ENCODE data around the gene VMAC. TPM values are rescaled to one million over a fixed set of nuclear protein-coding genes. Genes with fewer than 3 reads are reported as not detected.
A peak's percentile ranks its signal among the peaks of the same experiment; 100 is the strongest.

Gene VMAC
- polyA plus RNA-seq, 4 donors = 1.1 to 8.8 (median 2.7) TPM

GRCh38 chr19:5916181-5916708 lies 11.6 kb downstream of the VMAC start:
- FAIRE-seq (no peak), DNase-seq (no peak)
- H3K9me3 ChIP-seq (ENCODE audit: control insufficient read depth in 2 of 2, insufficient read depth in 1 of 2, low read depth in 1 of 2, low read length in 1 of 2) = no peaks in the 10 kb centered on the region
- no peaks in the 10 kb centered on the region for H3K27me3 ChIP-seq (ENCODE audit: control insufficient read depth in 3 of 3, insufficient read depth in 3 of 3, low read length in 3 of 3)
- H3K4me3 ChIP-seq (ENCODE audit: low read depth in 1 of 3, low read length in 3 of 3) = no peak overlapping the region
- peaks cover 11 to 73% (median 30%) of the 10 kb centered on the region in 3 donors for H3K36me3 ChIP-seq (ENCODE audit: control insufficient read depth in 3 of 3, insufficient read depth in 2 of 3, low read depth in 1 of 3, low read length in 3 of 3)
- WGBS, 3 donors = 73 to 78% (median 73%) methylated on average over 14 of the region's 14 CpGs
- no peak overlapping the region for H3K27ac ChIP-seq (ENCODE audit: low read depth in 1 of 3, low read length in 2 of 3)
- peaks cover 0 to 19% (median 0%) of the 10 kb centered on the region in 3 donors for H3K4me1 ChIP-seq (ENCODE audit: control insufficient read depth in 3 of 3, insufficient read depth in 2 of 3, low read depth in 1 of 3, low read length in 2 of 3)

- Histone ChIP-seq H3K4me3 (ENCODE audit: low read depth in 1 of 3, low read length in 3 of 3) (no peak overlapping the region), H3K9me3 (ENCODE audit: control insufficient read depth in 2 of 2, insufficient read depth in 1 of 2, low read depth in 1 of 2, low read length in 1 of 2) (no peaks in the 10 kb centered on the region), H3K27me3 (ENCODE audit: control insufficient read depth in 3 of 3, insufficient read depth in 3 of 3, low read length in 3 of 3) (no peaks in the 10 kb centered on the region), H3K27ac (ENCODE audit: low read depth in 1 of 3, low read length in 2 of 3) (no peak overlapping the region), H3K36me3 (ENCODE audit: control insufficient read depth in 3 of 3, insufficient read depth in 2 of 3, low read depth in 1 of 3, low read length in 3 of 3) (peaks cover 11 to 85% (median 30%) of the 10 kb centered on the region in 3 donors), H3K4me1 (ENCODE audit: control insufficient read depth in 3 of 3, insufficient read depth in 2 of 3, low read depth in 1 of 3, low read length in 2 of 3) (peaks cover 0 to 19% (median 0%) of the 10 kb centered on the region in 3 donors)
- DNase-seq (no peak), FAIRE-seq (no peak)
- WGBS, 3 donors = 91 to 93% (median 93%) methylated on average over 34 to 36 of the region's 36 CpGs
These were observed 12.9 kb downstream of the VMAC start for GRCh38 chr19:5917431-5918107.

- Histone ChIP-seq H3K4me1 (ENCODE audit: control insufficient read depth in 3 of 3, insufficient read depth in 2 of 3, low read depth in 1 of 3, low read length in 2 of 3) (peaks cover 0 to 19% (median 0%) of the 10 kb centered on the region in 3 donors), H3K36me3 (ENCODE audit: control insufficient read depth in 3 of 3, insufficient read depth in 2 of 3, low read depth in 1 of 3, low read length in 3 of 3) (peaks cover 18 to 89% (median 30%) of the 10 kb centered on the region in 3 donors), H3K27ac (ENCODE audit: low read depth in 1 of 3, low read length in 2 of 3) (no peak overlapping the region), H3K9me3 (ENCODE audit: control insufficient read depth in 2 of 2, insufficient read depth in 1 of 2, low read depth in 1 of 2, low read length in 1 of 2) (no peaks in the 10 kb centered on the region), H3K27me3 (ENCODE audit: control insufficient read depth in 3 of 3, insufficient read depth in 3 of 3, low read length in 3 of 3) (no peaks in the 10 kb centered on the region), H3K4me3 (ENCODE audit: low read depth in 1 of 3, low read length in 3 of 3) (no peak overlapping the region)
- FAIRE-seq (no peak), DNase-seq (no peak)
- 95 to 97% (median 97%) methylated on average over 20 of the region's 20 CpGs for WGBS, 3 donors
These were observed 13.9 kb downstream of the VMAC start for GRCh38 chr19:5918463-5919079.

- no peak overlapping the region for H3K27ac ChIP-seq (ENCODE audit: low read depth in 1 of 3, low read length in 2 of 3)
- no peak overlapping the region for H3K4me3 ChIP-seq (ENCODE audit: low read depth in 1 of 3, low read length in 3 of 3)
- no peak for DNase-seq
- no peaks in the 10 kb centered on the region for H3K4me1 ChIP-seq (ENCODE audit: control insufficient read depth in 3 of 3, insufficient read depth in 2 of 3, low read depth in 1 of 3, low read length in 2 of 3)
- H3K36me3 ChIP-seq (ENCODE audit: control insufficient read depth in 3 of 3, insufficient read depth in 2 of 3, low read depth in 1 of 3, low read length in 3 of 3) = peaks cover 24 to 96% (median 28%) of the 10 kb centered on the region in 3 donors
- no peaks in the 10 kb centered on the region for H3K9me3 ChIP-seq (ENCODE audit: control insufficient read depth in 2 of 2, insufficient read depth in 1 of 2, low read depth in 1 of 2, low read length in 1 of 2)
- 85 to 96% (median 91%) methylated on average over 21 of the region's 21 CpGs for WGBS, 3 donors
- FAIRE-seq = no peak
- no peaks in the 10 kb centered on the region for H3K27me3 ChIP-seq (ENCODE audit: control insufficient read depth in 3 of 3, insufficient read depth in 3 of 3, low read length in 3 of 3)
These were observed 17.0 kb downstream of the VMAC start for GRCh38 chr19:5921516-5922160.

GRCh38 chr19:5922161-5922545 lies 17.5 kb downstream of the VMAC start:
- H3K36me3 ChIP-seq (ENCODE audit: control insufficient read depth in 3 of 3, insufficient read depth in 2 of 3, low read depth in 1 of 3, low read length in 3 of 3) = peaks cover 24 to 96% (median 25%) of the 10 kb centered on the region in 3 donors
- H3K4me1 ChIP-seq (ENCODE audit: control insufficient read depth in 3 of 3, insufficient read depth in 2 of 3, low read depth in 1 of 3, low read length in 2 of 3) = no peaks in the 10 kb centered on the region
- no peak overlapping the region for H3K4me3 ChIP-seq (ENCODE audit: low read depth in 1 of 3, low read length in 3 of 3)
- 93 to 94% (median 94%) methylated on average over 12 of the region's 12 CpGs for WGBS, 3 donors
- no peak for FAIRE-seq
- no peak for DNase-seq
- H3K27me3 ChIP-seq (ENCODE audit: control insufficient read depth in 3 of 3, insufficient read depth in 3 of 3, low read length in 3 of 3) = no peaks in the 10 kb centered on the region
- no peak overlapping the region for H3K27ac ChIP-seq (ENCODE audit: low read depth in 1 of 3, low read length in 2 of 3)
- no peaks in the 10 kb centered on the region for H3K9me3 ChIP-seq (ENCODE audit: control insufficient read depth in 2 of 2, insufficient read depth in 1 of 2, low read depth in 1 of 2, low read length in 1 of 2)

GRCh38 chr19:5923356-5923755 lies 18.7 kb downstream of the VMAC start:
- peaks cover 16 to 96% (median 27%) of the 10 kb centered on the region in 3 donors for H3K36me3 ChIP-seq (ENCODE audit: control insufficient read depth in 3 of 3, insufficient read depth in 2 of 3, low read depth in 1 of 3, low read length in 3 of 3)
- no peak overlapping the region for H3K27ac ChIP-seq (ENCODE audit: low read depth in 1 of 3, low read length in 2 of 3)
- H3K9me3 ChIP-seq (ENCODE audit: control insufficient read depth in 2 of 2, insufficient read depth in 1 of 2, low read depth in 1 of 2, low read length in 1 of 2) = no peaks in the 10 kb centered on the region
- H3K4me1 ChIP-seq (ENCODE audit: control insufficient read depth in 3 of 3, insufficient read depth in 2 of 3, low read depth in 1 of 3, low read length in 2 of 3) = no peaks in the 10 kb centered on the region
- DNase-seq (no peak), FAIRE-seq (no peak)
- H3K4me3 ChIP-seq (ENCODE audit: low read depth in 1 of 3, low read length in 3 of 3) = no peak overlapping the region
- WGBS, 3 donors = 96 to 99% (median 96%) methylated on average over 16 of the region's 16 CpGs
- H3K27me3 ChIP-seq (ENCODE audit: control insufficient read depth in 3 of 3, insufficient read depth in 3 of 3, low read length in 3 of 3) = no peaks in the 10 kb centered on the region

GRCh38 chr19:5925830-5926427 lies 21.3 kb downstream of the VMAC start:
- DNase-seq = peak; percentile 48 to 54
- H3K36me3 ChIP-seq (ENCODE audit: control insufficient read depth in 3 of 3, insufficient read depth in 2 of 3, low read depth in 1 of 3, low read length in 3 of 3) = peaks cover 13 to 95% (median 35%) of the 10 kb centered on the region in 3 donors
- H3K27ac ChIP-seq (ENCODE audit: low read depth in 1 of 3, low read length in 2 of 3) = peak overlapping the region in 1 of 3 donors; percentile 29
- H3K4me3 ChIP-seq (ENCODE audit: low read depth in 1 of 3, low read length in 3 of 3) = no peak overlapping the region
- 61 to 76% (median 71%) methylated on average over 18 of the region's 18 CpGs for WGBS, 3 donors
- no peaks in the 10 kb centered on the region for H3K4me1 ChIP-seq (ENCODE audit: control insufficient read depth in 3 of 3, insufficient read depth in 2 of 3, low read depth in 1 of 3, low read length in 2 of 3)
- no peak for FAIRE-seq
- no peaks in the 10 kb centered on the region for H3K27me3 ChIP-seq (ENCODE audit: control insufficient read depth in 3 of 3, insufficient read depth in 3 of 3, low read length in 3 of 3)
- H3K9me3 ChIP-seq (ENCODE audit: control insufficient read depth in 2 of 2, insufficient read depth in 1 of 2, low read depth in 1 of 2, low read length in 1 of 2) = no peaks in the 10 kb centered on the region

Measured in small intestine (tissue), 7 donors.